GM21447 (cell line): ENCODE results near the gene DRC7.

Source experiments
- ATAC-seq: cut with Tn5 transposase; IDR thresholded peaks from one replicate; pipeline ENCODE4 v1.9.1; 2021; ENCODE audit not compliant: unreplicated experiment

Gene DRC7, protein sequence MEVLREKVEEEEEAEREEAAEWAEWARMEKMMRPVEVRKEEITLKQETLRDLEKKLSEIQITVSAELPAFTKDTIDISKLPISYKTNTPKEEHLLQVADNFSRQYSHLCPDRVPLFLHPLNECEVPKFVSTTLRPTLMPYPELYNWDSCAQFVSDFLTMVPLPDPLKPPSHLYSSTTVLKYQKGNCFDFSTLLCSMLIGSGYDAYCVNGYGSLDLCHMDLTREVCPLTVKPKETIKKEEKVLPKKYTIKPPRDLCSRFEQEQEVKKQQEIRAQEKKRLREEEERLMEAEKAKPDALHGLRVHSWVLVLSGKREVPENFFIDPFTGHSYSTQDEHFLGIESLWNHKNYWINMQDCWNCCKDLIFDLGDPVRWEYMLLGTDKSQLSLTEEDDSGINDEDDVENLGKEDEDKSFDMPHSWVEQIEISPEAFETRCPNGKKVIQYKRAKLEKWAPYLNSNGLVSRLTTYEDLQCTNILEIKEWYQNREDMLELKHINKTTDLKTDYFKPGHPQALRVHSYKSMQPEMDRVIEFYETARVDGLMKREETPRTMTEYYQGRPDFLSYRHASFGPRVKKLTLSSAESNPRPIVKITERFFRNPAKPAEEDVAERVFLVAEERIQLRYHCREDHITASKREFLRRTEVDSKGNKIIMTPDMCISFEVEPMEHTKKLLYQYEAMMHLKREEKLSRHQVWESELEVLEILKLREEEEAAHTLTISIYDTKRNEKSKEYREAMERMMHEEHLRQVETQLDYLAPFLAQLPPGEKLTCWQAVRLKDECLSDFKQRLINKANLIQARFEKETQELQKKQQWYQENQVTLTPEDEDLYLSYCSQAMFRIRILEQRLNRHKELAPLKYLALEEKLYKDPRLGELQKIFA

DNA sequence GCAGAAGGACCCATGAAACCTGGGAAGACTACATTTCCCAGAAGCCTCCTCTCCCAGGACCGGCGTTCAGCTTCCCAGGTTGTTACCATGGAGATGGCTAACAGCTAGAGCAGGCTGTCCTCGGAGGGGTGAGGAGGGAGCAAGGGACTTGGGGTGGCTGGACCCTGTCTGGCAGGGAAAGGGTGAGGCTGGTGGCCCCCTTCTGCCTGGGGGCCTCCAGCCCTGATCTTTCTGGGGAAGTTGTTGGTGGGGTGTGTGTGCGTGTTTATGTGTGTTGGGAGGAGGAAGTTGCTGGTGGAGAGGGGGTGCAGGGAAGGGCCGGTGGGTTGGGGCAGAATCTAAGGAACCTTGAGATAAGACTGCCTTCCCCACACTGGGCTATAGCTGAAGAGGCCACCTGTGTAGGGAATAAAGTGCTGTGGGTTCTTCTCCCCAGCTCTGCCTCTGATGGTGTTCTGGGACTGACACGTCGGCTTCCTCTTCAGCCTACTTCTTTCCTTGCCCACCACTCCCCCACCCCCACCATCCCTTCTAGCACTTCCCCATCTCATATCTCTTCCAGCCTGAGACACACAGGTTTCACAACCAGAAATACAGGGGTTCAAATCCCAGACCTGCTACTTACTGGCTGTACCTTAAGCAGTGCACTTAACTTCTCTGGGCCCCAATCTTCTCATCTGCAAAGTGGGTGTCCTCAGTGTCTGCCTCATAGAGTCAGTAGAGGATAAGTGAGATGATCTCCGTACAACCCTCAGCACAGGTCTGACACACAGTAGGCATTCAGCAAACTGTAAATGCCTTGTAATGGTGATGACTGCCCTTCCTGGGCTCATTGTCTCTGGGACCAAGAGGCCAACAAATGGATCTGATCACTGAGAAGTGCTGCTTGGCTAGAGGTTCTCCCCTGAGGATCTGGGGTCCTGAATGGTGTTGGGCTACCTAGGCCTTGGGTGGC, at the start of gene DRC7:
DRC7 (plus strand) TSS at position 82 of the 955 bp plus-strand sequence. CDS start 3,144 bp downstream, outside the sequence.
- ATAC-seq: no peak

DNA sequence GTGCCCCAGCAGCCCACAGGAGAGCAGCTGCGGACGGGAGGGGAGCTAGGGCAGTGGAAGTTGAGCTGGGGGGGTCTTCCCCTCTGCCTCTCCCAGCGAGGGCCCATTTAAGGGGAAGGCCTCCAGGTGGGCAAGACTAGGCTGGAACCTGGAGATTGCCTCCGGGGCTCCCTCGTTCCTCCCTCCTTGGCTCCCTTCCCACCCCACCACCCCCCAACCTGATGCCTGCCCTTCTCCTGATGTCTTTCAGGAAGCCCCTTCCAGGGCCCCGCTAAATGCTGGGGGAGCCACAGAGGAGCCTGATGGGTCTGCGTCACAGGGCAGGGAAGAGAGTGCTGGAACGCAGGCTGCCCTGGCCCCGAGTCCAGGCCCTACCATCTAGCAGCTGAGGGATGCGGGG, 49.4 kb upstream of the DRC7 start:
- no peak for ATAC-seq

DNA sequence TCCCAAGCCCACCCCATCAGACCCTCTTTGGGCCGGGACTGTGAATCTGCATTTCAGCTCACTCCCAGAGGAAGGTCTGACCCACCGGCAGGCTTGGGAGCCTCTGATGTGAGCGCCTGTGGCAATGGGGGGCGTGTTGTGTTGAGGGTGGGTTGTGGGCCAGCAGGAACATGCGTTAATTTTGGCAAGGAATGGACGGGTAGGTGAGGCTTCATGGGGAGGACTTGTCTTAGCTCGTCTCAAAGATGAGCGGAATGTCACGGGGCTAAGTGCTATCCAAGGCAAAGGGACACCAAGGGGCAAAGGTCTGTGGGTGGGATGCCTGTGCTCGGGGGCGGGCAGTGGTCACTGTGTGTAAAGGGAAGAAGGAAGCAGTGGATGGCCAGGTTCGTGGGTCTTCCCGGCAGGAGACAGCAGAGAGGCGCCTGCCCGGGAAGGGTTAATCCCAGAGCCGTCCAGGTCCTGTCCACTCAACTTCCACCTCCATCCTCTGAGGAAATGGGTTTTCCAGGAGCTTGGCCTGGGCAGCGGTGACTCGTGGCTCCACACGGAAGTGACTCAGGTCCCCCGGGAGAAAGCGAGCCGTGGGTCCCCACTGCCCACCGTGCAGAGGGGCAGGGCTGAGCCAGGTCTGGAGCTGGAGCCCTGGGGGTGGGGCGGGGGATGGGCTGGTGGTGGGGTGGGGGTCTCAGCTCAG, 48.8 kb upstream of the DRC7 start:
- no peak for ATAC-seq

DNA sequence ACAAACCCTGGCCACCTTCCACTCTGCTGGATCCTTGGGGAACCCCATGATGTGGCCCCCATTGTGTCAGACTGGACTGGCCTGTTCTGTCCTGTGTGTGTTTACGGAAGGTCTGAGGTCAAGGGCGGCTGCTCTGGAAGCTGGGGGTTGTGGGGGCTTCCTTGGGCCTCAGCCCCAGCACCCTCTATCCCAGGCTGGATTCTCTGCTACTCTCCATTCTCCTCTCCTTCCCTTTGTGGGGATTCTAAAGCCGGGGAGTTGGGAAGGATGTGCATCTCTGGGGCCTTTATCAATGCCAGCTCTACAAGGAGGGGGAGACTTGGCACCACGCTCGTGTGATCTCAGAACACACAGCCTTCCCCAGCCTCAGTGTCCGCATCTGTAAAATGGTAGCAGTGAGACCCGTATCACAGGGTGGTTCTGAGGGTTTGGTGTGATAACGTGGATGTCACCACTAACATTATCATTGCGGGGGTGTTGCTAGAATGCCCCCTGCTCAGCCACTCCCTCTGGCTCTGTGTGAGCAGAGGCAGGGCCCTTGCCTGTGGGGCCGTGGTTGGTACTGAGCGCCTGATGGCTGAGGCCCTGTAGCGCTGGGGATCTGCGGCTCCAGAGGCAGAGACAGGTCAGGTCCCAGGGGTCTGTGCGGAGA, 48.1 kb upstream of the DRC7 start:
- ATAC-seq: no peak

DNA sequence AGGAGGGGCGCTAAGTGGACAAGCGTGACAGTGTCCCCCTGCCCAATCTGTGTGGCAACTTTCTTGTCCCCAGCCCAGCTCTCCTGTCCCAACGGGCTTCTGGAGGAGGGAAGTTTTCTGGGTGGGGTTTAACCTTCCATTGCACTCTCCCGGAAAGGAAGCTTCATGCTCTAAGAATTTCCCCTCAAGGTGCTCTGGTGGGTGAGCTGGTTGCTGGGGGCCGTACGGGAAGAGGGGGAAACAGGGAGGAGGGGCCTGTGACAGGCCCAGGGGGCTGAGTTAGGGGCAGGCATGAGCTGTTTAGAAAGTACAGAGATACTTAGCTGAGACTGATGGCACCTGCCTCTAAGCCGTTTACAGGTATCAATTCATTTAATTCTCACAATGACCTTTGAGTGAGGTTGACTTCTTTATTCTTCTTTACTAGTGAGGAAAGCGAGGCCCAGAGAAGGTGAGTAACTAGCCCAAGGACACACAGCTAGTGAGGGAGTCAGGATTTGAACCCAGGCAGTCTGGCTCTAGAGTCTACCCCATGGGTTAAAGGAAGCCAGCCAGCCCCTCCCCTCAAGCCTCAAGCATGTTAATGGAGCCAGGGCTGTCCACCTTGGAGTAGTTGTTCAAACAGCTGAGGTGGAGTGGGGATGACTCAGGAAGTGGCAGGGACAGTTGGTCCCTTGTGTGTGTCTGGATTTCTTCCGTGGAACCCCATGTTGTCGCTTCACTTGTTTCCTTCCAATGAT, 47.3 kb upstream of the DRC7 start:
- ATAC-seq: no peak

DNA sequence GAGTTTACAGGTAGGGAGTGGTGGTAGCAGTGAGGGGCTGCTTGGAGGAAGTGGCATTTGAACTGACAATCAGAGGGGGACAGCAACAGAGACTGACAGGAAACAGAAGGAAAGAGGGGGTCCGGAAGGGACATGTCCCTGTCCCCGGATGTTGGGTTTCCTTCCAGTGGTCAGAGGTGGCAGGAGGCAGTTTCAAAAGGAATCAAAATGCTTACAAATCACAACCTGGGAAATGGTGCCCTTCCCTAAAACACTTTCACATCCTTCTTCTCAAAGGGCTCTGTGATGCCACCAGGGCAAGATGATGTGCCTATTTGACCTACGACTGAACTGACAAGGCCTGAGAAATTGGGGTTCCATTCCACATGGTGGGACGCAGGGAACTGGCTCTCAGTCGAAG, 46.5 kb upstream of the DRC7 start:
- ATAC-seq: no peak

DNA sequence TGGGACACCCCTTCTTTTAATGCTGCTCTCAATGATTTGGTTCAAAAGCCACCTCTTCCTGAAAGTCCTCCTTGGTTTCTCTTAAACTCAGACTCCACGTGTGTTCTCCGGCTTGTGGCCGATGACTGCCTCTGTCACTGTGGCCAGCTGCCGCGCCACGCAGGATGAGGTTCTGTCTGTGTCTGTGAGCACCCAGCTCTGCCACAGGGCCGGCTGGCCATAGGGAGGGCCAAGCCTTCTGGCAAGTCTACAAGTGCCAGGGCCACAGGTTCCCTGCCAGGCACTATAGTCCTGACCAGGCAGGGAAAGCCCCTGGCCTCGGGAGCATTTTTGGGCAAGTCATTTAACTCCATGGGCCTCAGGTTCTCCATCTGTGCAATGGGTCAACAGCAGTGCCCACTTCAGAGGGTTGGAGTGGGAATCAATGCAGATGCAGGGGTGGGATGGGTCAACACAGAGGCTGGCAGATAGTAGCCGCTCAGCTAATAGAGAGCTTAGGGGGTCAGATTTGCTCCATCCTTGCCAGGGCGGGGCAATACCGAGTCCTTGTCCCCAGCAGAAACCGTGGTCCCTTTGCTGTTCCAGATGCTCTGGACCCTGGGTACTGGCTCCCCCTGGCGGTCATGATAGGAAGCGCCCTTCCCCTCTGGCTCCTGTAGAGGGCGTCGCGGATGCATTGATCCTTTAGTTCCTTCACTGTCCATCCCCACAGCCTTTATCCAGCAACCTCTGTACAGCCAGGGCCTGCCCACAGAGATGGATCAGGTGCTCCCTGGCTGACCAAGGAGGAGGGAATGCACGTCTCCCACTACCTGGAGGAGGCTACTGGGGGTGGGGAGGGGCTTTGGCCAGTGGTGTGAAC, 45.8 kb upstream of the DRC7 start:
- peak; percentile 57 for ATAC-seq

DNA sequence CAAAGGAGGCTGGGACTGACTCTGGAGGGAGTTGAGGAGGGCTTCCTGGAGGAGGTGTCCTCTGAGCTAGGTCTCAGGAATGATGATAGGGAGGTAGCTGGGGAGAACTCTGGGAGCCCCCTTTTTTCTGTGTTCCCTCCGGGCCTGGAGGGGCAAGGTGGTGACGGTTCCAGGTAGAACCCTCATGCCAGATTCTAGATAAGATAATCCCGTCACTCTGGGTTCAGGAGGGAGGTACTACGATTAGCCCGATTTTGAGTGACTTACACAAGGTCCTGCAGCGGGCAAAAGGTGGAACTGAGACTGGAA, 45.2 kb upstream of the DRC7 start:
- no peak for ATAC-seq

DNA sequence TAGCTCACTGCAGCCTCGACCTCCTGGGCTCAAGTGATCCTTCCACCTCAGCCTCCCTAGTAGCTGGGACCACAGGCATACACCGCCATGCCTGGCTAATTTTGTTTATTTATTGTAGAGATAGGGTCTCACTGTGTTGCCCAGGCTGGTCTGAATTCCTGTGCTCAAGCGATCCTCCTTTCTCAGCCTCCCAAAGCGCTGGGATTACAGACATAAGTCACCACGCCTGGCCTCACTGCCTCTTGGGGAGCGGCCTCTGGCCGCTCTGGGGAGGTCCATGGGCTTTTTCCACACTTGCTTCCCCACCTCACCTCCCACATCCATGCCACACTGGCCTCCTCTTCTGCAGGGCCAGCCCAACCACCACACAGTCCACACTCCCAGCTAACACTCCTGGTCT, 44.8 kb upstream of the DRC7 start:
- no peak for ATAC-seq

DNA sequence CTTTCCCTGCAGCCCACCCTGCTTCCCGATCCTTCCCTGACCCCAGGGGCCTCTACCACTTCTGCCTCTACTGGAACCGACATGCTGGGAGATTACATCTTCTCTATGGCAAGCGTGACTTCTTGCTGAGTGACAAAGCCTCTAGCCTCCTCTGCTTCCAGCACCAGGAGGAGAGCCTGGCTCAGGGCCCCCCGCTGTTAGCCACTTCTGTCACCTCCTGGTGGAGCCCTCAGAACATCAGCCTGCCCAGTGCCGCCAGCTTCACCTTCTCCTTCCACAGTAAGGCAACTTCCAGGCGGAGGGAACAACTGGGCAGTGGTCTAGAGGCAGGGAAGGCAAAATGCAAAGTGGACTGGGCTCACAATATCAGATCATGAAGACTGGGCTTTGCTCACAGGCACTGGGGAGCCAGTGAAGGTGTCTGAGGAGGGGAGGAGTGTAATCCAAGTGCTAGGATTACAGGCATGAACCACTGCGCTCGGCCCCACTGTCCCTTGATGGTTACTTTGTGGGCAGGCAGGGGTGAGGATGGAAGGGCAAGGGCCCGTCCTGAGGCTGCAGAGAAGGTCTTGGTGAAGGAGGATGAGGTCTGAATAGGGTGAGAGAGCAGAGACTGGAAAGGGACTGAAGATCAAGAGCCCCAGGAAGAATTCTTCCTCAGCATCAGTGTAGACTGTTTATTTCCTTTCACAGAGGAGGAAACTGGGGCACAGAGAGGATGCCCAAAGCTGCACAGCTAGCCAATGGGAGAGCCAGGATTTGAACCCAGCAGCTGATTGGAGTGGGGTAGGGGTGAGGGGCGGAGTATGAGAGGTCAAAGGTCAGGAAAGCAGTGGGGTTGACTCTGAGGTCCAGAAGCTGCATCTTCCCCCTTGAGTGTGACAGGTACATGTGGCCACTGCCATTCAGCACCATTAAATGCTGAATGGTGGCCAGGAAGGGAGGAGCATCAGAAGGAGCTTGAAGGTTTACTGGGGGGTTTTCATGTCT, 43.0 kb upstream of the DRC7 start:
- ATAC-seq: no peak

DNA sequence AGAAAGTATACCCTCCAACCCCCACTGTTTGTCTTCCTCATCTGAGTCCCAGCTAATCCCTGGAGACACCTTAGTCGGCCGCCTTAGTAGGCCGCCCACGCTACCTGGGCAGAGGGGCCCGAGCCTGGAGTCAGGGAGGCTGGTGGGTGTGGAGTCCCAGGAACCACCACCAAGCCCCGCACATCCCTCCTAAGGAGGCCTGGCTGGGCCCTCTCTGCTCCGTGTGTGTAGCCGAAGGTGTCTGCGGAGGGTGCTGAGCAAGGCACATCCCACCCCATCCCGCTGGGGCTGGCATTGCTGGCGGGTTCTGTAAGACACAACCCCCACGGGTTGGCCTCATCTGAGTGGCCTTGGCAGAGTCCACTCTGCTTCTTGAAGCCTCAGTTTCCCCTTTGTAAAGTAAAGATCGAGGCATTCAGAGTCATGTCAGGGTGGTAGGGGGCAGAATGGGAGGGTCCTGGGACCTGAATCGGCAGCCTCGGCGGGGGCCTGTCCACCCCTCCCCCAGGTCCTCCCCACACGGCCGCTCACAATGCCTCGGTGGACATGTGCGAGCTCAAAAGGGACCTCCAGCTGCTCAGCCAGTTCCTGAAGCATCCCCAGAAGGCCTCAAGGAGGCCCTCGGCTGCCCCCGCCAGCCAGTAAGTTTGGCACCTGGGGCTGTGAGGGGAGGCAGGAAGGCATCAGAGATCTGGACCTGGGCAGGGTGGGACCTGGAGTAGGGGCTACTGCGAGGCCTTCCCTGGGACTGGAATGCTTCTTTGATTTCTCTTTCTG, 41.7 kb upstream of the DRC7 start:
- ATAC-seq: no peak

DNA sequence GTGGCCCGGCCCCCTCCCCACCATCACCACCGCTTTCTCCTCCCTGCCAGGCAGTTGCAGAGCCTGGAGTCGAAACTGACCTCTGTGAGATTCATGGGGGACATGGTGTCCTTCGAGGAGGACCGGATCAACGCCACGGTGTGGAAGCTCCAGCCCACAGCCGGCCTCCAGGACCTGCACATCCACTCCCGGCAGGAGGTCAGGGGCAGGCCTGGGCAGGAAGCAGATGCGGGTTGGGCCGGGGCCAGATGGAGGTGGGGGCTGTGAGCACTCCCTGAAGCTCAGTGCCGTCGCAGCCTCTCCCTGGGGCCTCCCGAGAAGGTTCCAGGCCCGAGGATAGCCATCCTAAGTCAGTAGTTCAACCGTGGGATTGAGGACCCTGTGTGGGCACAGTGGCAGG, 40.7 kb upstream of the DRC7 start:
- ATAC-seq: no peak

DNA sequence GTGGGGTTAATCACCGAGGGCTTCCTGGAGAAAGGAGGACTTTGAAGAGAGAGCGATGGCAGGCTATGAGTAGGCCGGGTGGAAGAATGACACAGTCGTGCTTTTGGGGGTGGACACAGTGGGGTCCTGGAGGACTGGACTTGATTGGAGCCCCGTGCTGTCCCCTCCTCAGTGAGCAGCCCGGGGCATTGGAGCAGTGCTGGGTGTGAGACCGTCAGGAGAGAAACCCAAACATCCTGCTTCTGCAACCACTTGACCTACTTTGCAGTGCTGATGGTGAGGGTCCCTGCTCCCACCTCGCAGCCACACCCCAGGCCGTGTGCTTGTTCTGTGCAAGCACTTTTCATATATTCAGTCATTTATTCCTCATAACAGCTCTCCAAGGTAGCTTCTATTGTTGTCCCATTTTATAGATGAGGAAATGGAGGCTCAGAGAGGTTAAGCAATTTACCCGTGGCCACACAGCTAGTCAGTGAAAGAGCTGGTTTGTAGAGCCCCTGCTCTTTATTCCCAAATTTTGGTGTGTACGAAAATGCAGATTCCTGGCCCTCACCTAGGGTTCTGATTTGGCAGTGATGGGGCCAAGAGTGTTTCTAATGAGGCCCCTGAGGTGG, 38.2 kb upstream of the DRC7 start:
- no peak for ATAC-seq

DNA sequence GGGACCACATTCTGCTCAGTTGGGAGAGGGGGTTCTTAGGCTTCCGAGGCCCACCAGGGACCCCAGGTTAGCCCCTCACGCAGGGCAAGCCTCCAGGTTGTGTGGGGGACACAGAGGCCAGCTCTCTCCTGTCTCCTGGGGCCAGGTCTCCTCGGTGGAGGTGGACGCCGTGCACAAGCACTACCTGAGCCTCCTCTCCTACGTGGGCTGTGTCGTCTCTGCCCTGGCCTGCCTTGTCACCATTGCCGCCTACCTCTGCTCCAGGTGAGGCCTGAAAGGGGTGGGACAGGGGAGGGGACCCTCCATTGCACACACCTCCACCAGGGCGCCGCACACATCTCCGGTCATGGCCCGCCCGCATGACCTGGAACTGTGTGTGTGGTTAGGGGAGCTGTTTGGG, 37.4 kb upstream of the DRC7 start:
- ATAC-seq: no peak

DNA sequence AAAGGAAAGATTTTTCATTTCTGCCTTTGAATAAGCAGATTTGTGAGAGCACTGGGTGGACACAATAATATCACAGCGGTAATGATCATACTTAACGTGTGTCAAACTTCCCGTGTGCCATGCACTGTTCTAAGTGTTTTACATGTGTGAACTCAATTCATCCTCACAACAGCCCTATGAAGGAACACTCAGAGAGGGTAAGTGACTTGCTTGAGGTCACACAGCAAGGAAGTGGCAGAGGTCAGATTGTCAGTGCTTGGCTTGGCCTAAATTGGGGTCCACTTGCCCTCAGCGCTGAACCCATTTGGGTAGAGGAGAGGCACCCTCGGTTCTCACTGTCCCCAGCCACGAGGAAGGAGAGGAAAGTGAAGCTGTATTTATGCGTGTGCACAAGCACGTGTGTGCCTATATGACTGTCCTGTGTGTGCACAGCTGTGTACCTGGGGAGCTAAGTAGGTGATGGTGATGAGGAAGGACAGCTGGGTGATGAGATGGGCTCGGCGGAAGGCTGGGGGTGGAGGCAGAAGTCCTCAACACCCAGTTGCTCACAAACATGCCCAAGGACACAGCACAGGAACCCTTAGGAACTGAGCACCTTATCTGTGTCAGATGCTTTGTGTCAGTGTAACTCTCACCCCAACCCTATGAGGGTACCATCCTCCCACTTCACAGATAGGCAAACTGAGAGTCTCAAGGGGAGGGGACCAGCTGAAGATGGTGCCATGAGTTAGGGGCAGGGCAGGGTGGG, 36.3 kb upstream of the DRC7 start:
- no peak for ATAC-seq
